Activated T-helper 1 cell treated with anti-CD3 and anti-CD28 coated beads, Interleukin-12 subunit alpha, Interleukin-12 subunit beta, Interleukin-2, Interleukin-4 antibody, amounts not matched to agents 30 ng/mL and 10 ng/mL and 1 ng/mL, durations not matched to agents 14 hours and 24 hours and 36 hours (primary cell): ENCODE measurements around the gene CABLES2. TPM values are rescaled to one million over a fixed set of nuclear protein-coding genes. Genes with fewer than 3 reads are reported as not detected.

Experiments
- DNase-seq: peaks from one replicate; pipeline ENCODE4 v3.0.0; 2021; ENCODE audit warnings: low spot score
- H3K27ac Mint-ChIP-seq: one replicate; pipeline ENCODE4 v1.8.0; 2021; ENCODE audit warnings: mild to moderate bottlenecking, mixed read lengths
- H3K27me3 Mint-ChIP-seq: one replicate; pipeline ENCODE4 v1.8.0; 2022; ENCODE audit warnings: mild to moderate bottlenecking, moderate library complexity, mixed read lengths; ENCODE audit not compliant: insufficient read depth
- H3K36me3 Mint-ChIP-seq: one replicate; pipeline ENCODE4 v1.8.0; 2021; ENCODE audit warnings: low read depth, mixed read lengths
- H3K4me1 Mint-ChIP-seq: one replicate; pipeline ENCODE4 v1.8.0; 2021; ENCODE audit warnings: low read depth, mixed read lengths
- H3K4me3 Mint-ChIP-seq: one replicate; pipeline ENCODE4 v1.8.0; 2021; ENCODE audit warnings: mild to moderate bottlenecking, moderate library complexity, mixed read lengths
- H3K9me3 Mint-ChIP-seq: one replicate; pipeline ENCODE4 v1.8.0; 2021; ENCODE audit warnings: mixed read lengths
- intact Hi-C: fragments of 100-400 bp; cut with micrococcal nuclease; formaldehyde crosslinking; loops from one replicate; pipeline ENCODE4 v1.15.1; 2024
- total RNA-seq: library from RNA; stranded (reverse); gene quantifications from 2 replicates; pipeline ENCODE4 v1.2.3, GENCODE V29; 2022

The CABLES2 gene
- total RNA-seq, 1 donor from 2014 or later: 12.9 TPM

GRCh38 chr20:62409931-62410745 lies 3.1 kb upstream of the CABLES2 start:
- H3K9me3 Mint-ChIP-seq: no peaks in the 10 kb centered on the region
- H3K36me3 Mint-ChIP-seq: peaks cover 2% of the 10 kb centered on the region
- intact Hi-C loops: loop anchor here (5.0 kb wide), 3 partner anchors 207 to 452 kb away; partner anchors contain the start of genes LSM14B and TCFL5
- DNase-seq: peak; percentile 24
- H3K27ac Mint-ChIP-seq: no peak overlapping the region
- H3K4me1 Mint-ChIP-seq: peaks cover 8% of the 10 kb centered on the region
- H3K4me3 Mint-ChIP-seq: peak overlapping the region; percentile 12
- no peaks in the 10 kb centered on the region for H3K27me3 Mint-ChIP-seq

GRCh38 chr20:62409086-62409853 lies 2.2 kb upstream of the CABLES2 start:
- Mint-ChIP-seq H3K9me3 (no peaks in the 10 kb centered on the region), H3K4me3 (peak overlapping the region; percentile 12), H3K27ac (no peak overlapping the region), H3K36me3 (peaks cover 2% of the 10 kb centered on the region), H3K4me1 (peaks cover 10% of the 10 kb centered on the region), H3K27me3 (no peaks in the 10 kb centered on the region)
- intact Hi-C loops: loop anchor here (5.0 kb wide), 3 partner anchors 208 to 453 kb away; partner anchors contain the start of genes LSM14B and TCFL5
- DNase-seq: no peak

DNA sequence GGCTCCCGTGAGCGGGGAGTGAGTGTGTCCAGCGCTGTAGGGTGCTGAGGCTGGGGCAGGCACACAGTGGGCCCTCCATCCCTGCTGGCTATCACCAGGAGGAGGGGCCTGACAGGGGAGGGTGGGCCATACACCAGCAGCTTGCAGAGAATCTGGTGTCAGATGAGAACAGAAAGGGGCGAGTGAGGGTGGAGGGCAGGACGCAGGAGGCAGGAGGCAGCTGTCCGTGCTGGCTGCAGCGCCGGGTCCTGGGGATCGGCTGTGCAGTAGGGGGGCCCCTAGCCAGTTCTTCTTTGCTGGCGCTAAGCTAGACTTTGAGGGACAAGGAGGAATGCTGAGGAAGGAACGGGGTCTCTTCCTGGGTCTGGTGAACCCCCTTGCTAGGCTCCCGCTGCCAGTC lies 1.6 kb upstream of the CABLES2 start:
- intact Hi-C loops: loop anchor here (5.0 kb wide), 3 partner anchors 209 to 454 kb away; partner anchors contain the start of genes LSM14B and TCFL5
- H3K36me3 Mint-ChIP-seq: peaks cover 2% of the 10 kb centered on the region
- peaks cover 10% of the 10 kb centered on the region for H3K4me1 Mint-ChIP-seq
- no peaks in the 10 kb centered on the region for H3K9me3 Mint-ChIP-seq
- H3K27ac Mint-ChIP-seq: no peak overlapping the region
- no peaks in the 10 kb centered on the region for H3K27me3 Mint-ChIP-seq
- no peak overlapping the region for H3K4me3 Mint-ChIP-seq
- no peak for DNase-seq

DNA sequence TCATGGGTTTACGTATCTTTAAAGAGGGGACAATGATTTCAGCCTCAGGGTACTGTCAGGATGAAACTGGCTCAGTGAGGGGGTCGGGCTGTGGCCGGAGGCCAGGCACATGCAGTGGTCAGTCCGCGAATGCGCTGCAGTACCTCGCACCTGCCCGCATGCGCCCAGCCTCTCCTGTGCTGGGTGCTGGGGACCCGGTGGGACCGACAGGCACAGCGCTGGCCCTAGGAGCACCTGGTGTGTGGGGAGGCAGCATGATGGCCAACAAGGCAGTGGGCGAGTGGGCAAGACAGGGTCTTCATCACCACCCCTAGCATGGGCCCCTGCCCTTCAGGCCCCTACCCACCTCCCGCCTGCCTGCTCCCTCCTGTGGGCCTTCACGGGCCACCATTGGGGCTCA lies 970 bp upstream of the CABLES2 start:
- Mint-ChIP-seq H3K4me3 (peak overlapping the region; percentile 85), H3K27me3 (no peaks in the 10 kb centered on the region), H3K9me3 (no peaks in the 10 kb centered on the region), H3K27ac (no peak overlapping the region), H3K4me1 (peaks cover 10% of the 10 kb centered on the region), H3K36me3 (peaks cover 2% of the 10 kb centered on the region)
- no peak for DNase-seq
- intact Hi-C loops: loop anchor here (5.0 kb wide), 3 partner anchors 209 to 454 kb away; partner anchors contain the start of genes LSM14B and TCFL5

DNA sequence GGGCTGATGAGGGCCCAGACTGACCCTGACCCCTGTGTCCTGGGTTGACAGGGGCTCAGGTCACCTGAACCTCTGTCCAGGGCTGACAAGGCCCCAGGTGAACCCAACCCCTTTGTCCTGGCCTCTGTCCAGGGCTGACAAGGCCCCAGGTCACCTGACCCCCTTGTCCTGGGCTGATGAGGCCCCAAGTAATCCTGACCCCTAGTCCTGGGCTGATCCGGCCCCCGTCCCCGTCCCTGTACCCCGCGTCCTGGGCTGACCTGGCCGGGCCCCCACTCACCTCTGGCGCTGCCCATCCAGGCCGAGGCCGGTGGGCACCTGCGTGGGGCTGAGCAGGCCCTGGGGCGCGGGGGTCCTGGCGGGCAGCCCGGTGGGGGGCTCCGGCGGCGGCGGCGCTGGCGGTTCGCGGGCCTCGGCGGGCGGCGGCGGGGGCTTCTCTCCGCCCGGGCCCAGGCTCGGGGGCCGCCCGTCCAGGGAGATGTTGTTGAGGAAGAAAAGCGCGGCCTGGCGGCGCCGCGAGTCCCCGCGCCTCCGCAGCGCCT lies 379 bp downstream of the CABLES2 start:
- no peaks in the 10 kb centered on the region for H3K27me3 Mint-ChIP-seq
- peaks cover 2% of the 10 kb centered on the region for H3K36me3 Mint-ChIP-seq
- intact Hi-C loops: loop anchor here (1.0 to 5.0 kb wide), 6 partner anchors 19 to 456 kb away; partner anchors contain the start of genes ADRM1, LSM14B, RPS21 and TCFL5
- peak overlapping the region; percentile 84 for H3K4me3 Mint-ChIP-seq
- H3K27ac Mint-ChIP-seq: no peak overlapping the region
- H3K4me1 Mint-ChIP-seq: peaks cover 10% of the 10 kb centered on the region
- no peaks in the 10 kb centered on the region for H3K9me3 Mint-ChIP-seq
- no peak for DNase-seq

DNA sequence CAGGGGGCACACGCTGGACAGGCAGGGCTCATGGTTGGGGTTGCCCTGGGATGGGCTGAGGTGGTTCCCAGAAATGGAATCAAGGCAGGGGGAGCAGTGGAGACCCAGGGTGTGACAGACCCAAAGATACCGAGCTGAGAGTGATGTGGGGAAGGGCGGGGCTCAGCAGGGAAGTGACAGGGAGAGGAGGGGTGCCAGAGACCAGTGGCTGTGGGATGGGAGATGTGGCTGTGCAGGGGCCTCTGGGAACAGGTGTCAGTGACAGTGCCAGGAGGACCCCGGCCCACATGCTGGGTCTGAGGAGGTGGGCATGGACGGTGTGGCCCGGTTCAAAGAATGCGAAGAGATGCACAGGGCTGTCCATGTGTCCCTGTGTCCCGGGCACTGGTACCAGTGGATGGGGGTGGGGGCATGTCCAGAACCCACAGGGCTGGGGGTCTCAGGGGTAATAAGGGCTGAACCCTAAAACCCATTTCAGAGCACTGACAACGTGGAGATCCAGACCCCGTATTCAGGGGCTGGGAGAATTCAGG lies 1.0 kb downstream of the CABLES2 start:
- intact Hi-C loops: loop anchor here (2.0 to 5.0 kb wide), 4 partner anchors 211 to 456 kb away; partner anchors contain the start of genes LSM14B and TCFL5
- H3K4me1 Mint-ChIP-seq: peaks cover 10% of the 10 kb centered on the region
- DNase-seq: no peak
- H3K27ac Mint-ChIP-seq: peak overlapping the region; percentile 61
- H3K36me3 Mint-ChIP-seq: peaks cover 3% of the 10 kb centered on the region
- H3K4me3 Mint-ChIP-seq: peak overlapping the region; percentile 84
- H3K27me3 Mint-ChIP-seq: no peaks in the 10 kb centered on the region
- no peaks in the 10 kb centered on the region for H3K9me3 Mint-ChIP-seq

GRCh38 chr20:62405108-62405980 lies 1.7 kb downstream of the CABLES2 start:
- Mint-ChIP-seq H3K27me3 (no peaks in the 10 kb centered on the region), H3K27ac (peak overlapping the region; percentile 61), H3K4me1 (peaks cover 10% of the 10 kb centered on the region), H3K9me3 (no peaks in the 10 kb centered on the region), H3K4me3 (peak overlapping the region; percentile 84), H3K36me3 (peaks cover 7% of the 10 kb centered on the region)
- DNase-seq: no peak
- intact Hi-C loops: loop anchor here (5.0 kb wide), 3 partner anchors 212 to 457 kb away; partner anchors contain the start of genes LSM14B and TCFL5

DNA sequence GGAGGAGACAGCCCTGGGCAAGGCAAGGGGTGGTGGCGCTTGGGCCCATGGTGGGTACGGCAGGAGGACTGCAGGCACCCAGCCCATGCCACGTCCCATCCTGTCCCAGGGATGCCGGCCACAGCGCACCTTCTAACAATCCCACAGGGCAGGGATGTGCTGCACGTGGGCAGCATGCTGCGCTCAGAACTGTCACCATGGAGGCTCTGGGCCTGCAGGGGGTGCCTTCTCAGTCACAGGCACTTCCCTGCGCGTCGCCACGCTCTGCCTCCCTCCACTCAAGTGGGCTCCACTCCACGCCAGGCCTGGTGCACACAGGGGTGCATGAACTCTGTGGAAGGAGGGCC lies 2.4 kb downstream of the CABLES2 start:
- H3K36me3 Mint-ChIP-seq: peaks cover 7% of the 10 kb centered on the region
- H3K9me3 Mint-ChIP-seq: no peaks in the 10 kb centered on the region
- peak overlapping the region; percentile 84 for H3K4me3 Mint-ChIP-seq
- H3K27ac Mint-ChIP-seq: no peak overlapping the region
- peaks cover 10% of the 10 kb centered on the region for H3K4me1 Mint-ChIP-seq
- no peak for DNase-seq
- intact Hi-C loops: loop anchor here (5.0 kb wide), 3 partner anchors 213 to 458 kb away; partner anchors contain the start of genes LSM14B and TCFL5
- H3K27me3 Mint-ChIP-seq: no peaks in the 10 kb centered on the region

DNA sequence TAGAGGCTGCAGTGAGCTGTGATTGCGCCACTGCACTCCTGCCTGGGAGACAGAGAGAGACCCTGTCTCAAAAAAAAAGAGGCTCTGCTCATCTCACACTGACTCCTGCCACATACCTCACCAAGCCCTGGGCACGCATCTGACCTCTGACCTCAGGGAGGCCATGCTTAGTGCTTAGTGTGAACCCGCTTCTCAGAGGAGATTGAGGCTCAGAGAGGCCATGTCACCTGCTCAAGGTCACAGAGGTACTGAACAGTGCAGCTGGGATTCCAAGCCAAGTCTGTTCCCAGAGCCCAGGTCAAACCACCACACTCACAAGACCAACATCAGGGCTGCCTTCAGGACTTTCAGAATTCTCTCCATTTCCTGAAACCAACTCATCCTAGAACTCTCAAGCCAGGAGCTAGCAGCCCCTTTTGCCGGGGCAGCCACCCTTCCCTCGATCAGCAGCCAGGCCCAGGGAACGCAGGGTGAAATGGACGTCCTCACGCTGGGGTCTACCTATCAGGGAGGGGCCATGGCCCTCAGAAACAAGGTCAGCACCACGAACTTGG lies 2.9 kb downstream of the CABLES2 start:
- no peaks in the 10 kb centered on the region for H3K27me3 Mint-ChIP-seq
- no peak overlapping the region for H3K27ac Mint-ChIP-seq
- no peak for DNase-seq
- intact Hi-C loops: no loop called here
- peaks cover 9% of the 10 kb centered on the region for H3K36me3 Mint-ChIP-seq
- H3K4me3 Mint-ChIP-seq: peak overlapping the region; percentile 56
- H3K4me1 Mint-ChIP-seq: peaks cover 10% of the 10 kb centered on the region
- no peaks in the 10 kb centered on the region for H3K9me3 Mint-ChIP-seq

GRCh38 chr20:62403331-62403730 lies 3.8 kb downstream of the CABLES2 start:
- Mint-ChIP-seq H3K27ac (no peak overlapping the region), H3K4me1 (peaks cover 10% of the 10 kb centered on the region), H3K9me3 (no peaks in the 10 kb centered on the region), H3K4me3 (no peak overlapping the region), H3K27me3 (no peaks in the 10 kb centered on the region), H3K36me3 (peaks cover 9% of the 10 kb centered on the region)
- intact Hi-C loops: no loop called here
- DNase-seq: no peak

DNA sequence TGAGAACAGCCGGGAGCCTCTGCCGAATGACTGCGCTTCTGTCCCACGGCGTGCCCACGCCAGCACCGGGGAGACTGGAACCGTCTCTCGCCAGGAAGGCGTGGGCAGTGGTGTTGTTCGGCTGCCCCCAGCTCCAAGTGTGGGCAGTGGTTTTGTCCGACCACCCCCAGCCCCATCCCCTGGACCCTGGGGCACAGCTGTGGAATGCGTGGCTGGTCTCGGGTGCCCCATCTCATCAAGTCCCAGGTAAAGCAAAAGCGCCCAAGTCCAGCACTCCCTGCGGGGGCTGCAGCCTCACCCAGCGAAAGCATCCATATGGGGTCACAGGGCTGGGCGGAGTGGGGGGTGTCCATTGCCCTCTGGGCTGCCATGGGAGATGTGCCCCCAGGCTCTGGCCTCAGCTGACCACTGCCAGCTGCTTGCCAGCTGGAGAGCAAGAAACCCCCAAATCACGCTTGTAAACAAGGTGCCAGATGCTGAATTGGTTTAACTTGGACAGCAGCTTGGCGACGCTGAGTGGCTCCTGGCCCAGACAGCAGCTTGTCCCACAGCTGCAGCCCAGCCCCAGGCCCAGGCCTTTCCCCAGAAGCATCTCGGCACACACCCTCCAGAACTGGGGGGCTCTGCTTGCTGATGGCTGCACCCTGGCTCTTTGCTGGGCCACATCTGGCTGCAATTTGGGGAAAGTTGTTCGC lies 4.5 kb downstream of the CABLES2 start:
- no peak for DNase-seq
- no peak overlapping the region for H3K4me3 Mint-ChIP-seq
- no peaks in the 10 kb centered on the region for H3K9me3 Mint-ChIP-seq
- no peak overlapping the region for H3K27ac Mint-ChIP-seq
- peaks cover 10% of the 10 kb centered on the region for H3K4me1 Mint-ChIP-seq
- no peaks in the 10 kb centered on the region for H3K27me3 Mint-ChIP-seq
- intact Hi-C loops: no loop called here
- H3K36me3 Mint-ChIP-seq: peaks cover 16% of the 10 kb centered on the region
